ENCODE measurements around the gene ZCCHC14. TPM values are rescaled to one million over a fixed set of nuclear protein-coding genes. Genes with fewer than 3 reads are reported as not detected.

Gene ZCCHC14
- total and polyA plus RNA-seq, 2 experiments from 2014 or later, result 4.3 to 14.5 TPM

DNA sequence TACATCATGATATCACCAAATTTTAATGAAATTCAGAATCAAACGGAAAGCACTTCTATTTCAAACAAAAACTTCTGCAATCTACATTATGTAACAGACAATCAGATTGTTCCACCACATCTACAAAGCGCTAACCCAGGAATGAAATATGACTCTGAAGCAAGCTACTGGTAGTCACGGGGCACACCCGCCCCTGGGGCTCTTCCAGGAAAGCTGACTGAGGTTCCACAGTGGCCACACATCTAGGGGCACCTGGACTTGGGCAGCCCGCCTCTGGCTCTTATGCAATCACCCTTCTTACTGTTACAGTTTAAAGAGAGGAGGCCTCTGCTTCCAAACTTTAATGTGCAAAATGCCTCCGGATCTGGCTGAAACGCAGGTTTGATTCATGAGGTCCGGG, 27.5 kb downstream of the ZCCHC14 start:
- H3K4me1 ChIP-seq (ENCODE audit: insufficient read depth), result peaks cover 38% of the 10 kb centered on the region
- peak overlapping the region; percentile 59 for H3K4me2 ChIP-seq

GRCh38 chr16:87464691-87465300, 28.0 kb downstream of the ZCCHC14 start:
- Histone ChIP-seq H3K27me3 (no peaks in the 10 kb centered on the region), H3K4me1 (ENCODE audit: insufficient read depth) (peaks cover 38% of the 10 kb centered on the region), H3K9me2 (replicated peaks; ENCODE audit: insufficient read depth) (no peaks in the 10 kb centered on the region), H3K36me3 (replicated peaks; ENCODE audit: insufficient read depth, low read depth) (no peaks in the 10 kb centered on the region), H2AFZ (no peak overlapping the region), H3K79me2 (peaks cover 80% of the 10 kb centered on the region), H3K9me3 (ENCODE audit: low read depth) (no peaks in the 10 kb centered on the region), H3K4me2 (peak overlapping the region; percentile 59), H3K4me3 (no peak overlapping the region), H3K27ac (peak overlapping the region; percentile 94), H4K20me1 (ENCODE audit: insufficient read depth, poor library complexity, severe bottlenecking) (peaks cover 12% of the 10 kb centered on the region)
- TF ChIP-seq EZH2phosphoT487 (IDR thresholded peaks at IDR 0.05; ENCODE audit: low read depth, severe bottlenecking, unreplicated experiment) (no peak), EZH2 (IDR thresholded peaks at IDR 0.05; ENCODE audit: borderline replicate concordance) (no peak)
- TF ChIP-seq, protein P1, sequence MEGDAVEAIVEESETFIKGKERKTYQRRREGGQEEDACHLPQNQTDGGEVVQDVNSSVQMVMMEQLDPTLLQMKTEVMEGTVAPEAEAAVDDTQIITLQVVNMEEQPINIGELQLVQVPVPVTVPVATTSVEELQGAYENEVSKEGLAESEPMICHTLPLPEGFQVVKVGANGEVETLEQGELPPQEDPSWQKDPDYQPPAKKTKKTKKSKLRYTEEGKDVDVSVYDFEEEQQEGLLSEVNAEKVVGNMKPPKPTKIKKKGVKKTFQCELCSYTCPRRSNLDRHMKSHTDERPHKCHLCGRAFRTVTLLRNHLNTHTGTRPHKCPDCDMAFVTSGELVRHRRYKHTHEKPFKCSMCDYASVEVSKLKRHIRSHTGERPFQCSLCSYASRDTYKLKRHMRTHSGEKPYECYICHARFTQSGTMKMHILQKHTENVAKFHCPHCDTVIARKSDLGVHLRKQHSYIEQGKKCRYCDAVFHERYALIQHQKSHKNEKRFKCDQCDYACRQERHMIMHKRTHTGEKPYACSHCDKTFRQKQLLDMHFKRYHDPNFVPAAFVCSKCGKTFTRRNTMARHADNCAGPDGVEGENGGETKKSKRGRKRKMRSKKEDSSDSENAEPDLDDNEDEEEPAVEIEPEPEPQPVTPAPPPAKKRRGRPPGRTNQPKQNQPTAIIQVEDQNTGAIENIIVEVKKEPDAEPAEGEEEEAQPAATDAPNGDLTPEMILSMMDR (IDR thresholded peaks at IDR 0.05; ENCODE audit: poor library complexity), result no peak
- WGBS (ENCODE audit: low lambda C conversion rate, missing lambda C conversion rate), result 54% methylated on average over 13 of the region's 13 CpGs
- DNase-seq (ENCODE audit: low spot score), result peak; percentile 80

More for the DNA sequence above, 27.5 kb downstream of the ZCCHC14 start:
- Histone ChIP-seq H3K4me3 (no peak overlapping the region), H2AFZ (no peak overlapping the region), H3K9me3 (ENCODE audit: low read depth) (no peaks in the 10 kb centered on the region), H3K79me2 (peaks cover 80% of the 10 kb centered on the region), H3K27me3 (no peaks in the 10 kb centered on the region), H3K27ac (peak overlapping the region; percentile 94), H3K36me3 (replicated peaks; ENCODE audit: insufficient read depth, low read depth) (no peaks in the 10 kb centered on the region), H3K9me2 (replicated peaks; ENCODE audit: insufficient read depth) (no peaks in the 10 kb centered on the region), H4K20me1 (ENCODE audit: insufficient read depth, poor library complexity, severe bottlenecking) (peaks cover 15% of the 10 kb centered on the region)
- TF ChIP-seq, protein P1 (IDR thresholded peaks at IDR 0.05; ENCODE audit: poor library complexity), result no peak
- TF ChIP-seq EZH2phosphoT487 (IDR thresholded peaks at IDR 0.05; ENCODE audit: low read depth, severe bottlenecking, unreplicated experiment) (no peak), EZH2 (IDR thresholded peaks at IDR 0.05; ENCODE audit: borderline replicate concordance) (no peak)
- WGBS (ENCODE audit: low lambda C conversion rate, missing lambda C conversion rate), result 47% methylated on average over 8 of the region's 8 CpGs
- peak; percentile 79 for DNase-seq (ENCODE audit: low spot score)

DNA sequence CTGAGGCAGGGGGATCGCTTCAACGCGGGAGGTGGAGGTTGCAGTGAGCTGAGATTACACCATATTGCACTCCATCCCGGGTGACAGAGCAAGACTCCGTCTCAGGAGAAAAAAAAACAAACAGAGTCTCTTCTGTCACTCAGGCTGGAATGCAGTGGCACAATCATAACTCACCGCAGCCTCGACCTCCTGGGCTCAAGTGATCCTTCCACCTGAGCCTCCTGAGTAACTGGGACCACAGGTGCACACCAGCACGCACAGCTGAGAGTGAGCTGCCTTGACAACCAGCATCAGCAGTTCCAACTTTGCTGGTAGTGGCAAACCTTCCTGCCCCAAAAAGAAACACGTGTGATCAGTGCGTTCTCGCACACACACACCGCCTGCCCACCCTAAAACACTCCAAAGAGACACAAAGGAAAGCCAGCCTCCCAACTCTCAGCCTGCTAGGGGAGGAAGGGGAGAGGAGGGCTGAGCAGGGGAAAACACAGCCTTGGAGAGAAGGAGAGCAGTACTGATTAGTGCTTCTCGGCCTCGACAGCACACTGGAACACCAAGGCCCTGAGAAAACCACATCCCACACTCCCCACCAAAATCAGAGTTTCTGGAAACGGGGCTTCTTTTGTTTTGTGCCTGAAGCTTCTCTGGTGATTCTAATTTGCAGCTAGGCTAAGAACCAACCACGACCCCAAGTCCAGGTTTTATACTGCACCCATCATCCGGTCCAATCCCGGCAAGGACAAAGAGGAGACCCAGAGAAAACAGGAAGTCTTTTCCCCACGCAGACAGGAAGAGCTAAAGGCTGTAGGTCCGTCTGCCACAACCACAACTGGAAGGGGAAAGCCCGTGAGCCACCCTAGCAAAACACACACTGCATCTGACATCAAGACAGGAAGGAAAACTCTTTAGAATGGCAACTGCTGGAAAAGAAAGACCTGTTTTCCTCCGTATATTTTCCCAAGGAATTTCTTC, 28.8 kb downstream of the ZCCHC14 start:
- DNase-seq (ENCODE audit: low spot score), result peak; percentile 42
- peaks cover 12% of the 10 kb centered on the region for H4K20me1 ChIP-seq (ENCODE audit: insufficient read depth, poor library complexity, severe bottlenecking)
- H3K4me1 ChIP-seq (ENCODE audit: insufficient read depth), result peaks cover 38% of the 10 kb centered on the region
- H3K9me2 ChIP-seq (replicated peaks; ENCODE audit: insufficient read depth), result no peaks in the 10 kb centered on the region
- no peak overlapping the region for H3K4me3 ChIP-seq
- H3K27me3 ChIP-seq, result no peaks in the 10 kb centered on the region
- 80% methylated on average over 22 of the region's 22 CpGs for WGBS (ENCODE audit: low lambda C conversion rate, missing lambda C conversion rate)
- TF ChIP-seq, protein P1 (IDR thresholded peaks at IDR 0.05; ENCODE audit: poor library complexity), result no peak
- TF ChIP-seq EZH2 (IDR thresholded peaks at IDR 0.05; ENCODE audit: borderline replicate concordance), result no peak
- TF ChIP-seq EZH2phosphoT487 (IDR thresholded peaks at IDR 0.05; ENCODE audit: low read depth, severe bottlenecking, unreplicated experiment), result no peak
- H3K9me3 ChIP-seq (ENCODE audit: low read depth), result no peaks in the 10 kb centered on the region
- H2AFZ ChIP-seq, result no peak overlapping the region
- H3K36me3 ChIP-seq (replicated peaks; ENCODE audit: insufficient read depth, low read depth), result no peaks in the 10 kb centered on the region
- H3K4me2 ChIP-seq, result peak overlapping the region; percentile 59
- peaks cover 76% of the 10 kb centered on the region for H3K79me2 ChIP-seq
- H3K27ac ChIP-seq, result peak overlapping the region; percentile 94

All from hepatocyte (in vitro differentiated cells).